H1 (cell line): ENCODE data around the gene MSANTD2. TPM values are rescaled to one million over a fixed set of nuclear protein-coding genes. Genes with fewer than 3 reads are reported as not detected.

Experiments used
- CTCF ChIA-PET: fragments of 300-600 bp; sonication (Branson Sonifier 250); formaldehyde crosslinking; loops from one replicate; lab custom pipeline; 2021; ENCODE audit not compliant: partially characterized antibody; lab: Charles Lee
- POLR2A ChIA-PET: fragments of 300-600 bp; sonication (Branson Sonifier 250); formaldehyde crosslinking; loops from one replicate; lab custom pipeline; 2021; ENCODE audit warnings: inconsistent platforms; ENCODE audit not compliant: partially characterized antibody; lab: Charles Lee
- DNase-seq, 2 experiments: peaks; one replicate each; pipeline versions ENCODE4 v3.0.0 to v3.0.0-alpha.2; 2010 to 2022; ENCODE audit warnings: low spot score in 2 of 2, low read depth in 1 of 2, mixed read lengths in 1 of 2
- FAIRE-seq: peaks from 2 replicates; lab custom pipeline; 2011; peaks lifted over from hg19 to GRCh38; lab: Jason Lieb, UNC
- H2AFZ ChIP-seq: 2 replicates; pipeline ENCODE4 v1.8.1; 2012; ENCODE audit warnings: low read length, inconsistent platforms
- H2AK5ac ChIP-seq: 2 replicates; pipeline ENCODE4 v1.6.1; 2013; ENCODE audit warnings: low read depth, low read length
- H2BK120ac ChIP-seq: replicated peaks from 2 replicates; pipeline ENCODE3; 2013; ENCODE audit warnings: low read depth, low read length, inconsistent platforms
- H2BK12ac ChIP-seq: 2 replicates; pipeline ENCODE4 v1.6.1; 2013; ENCODE audit warnings: low read depth, low read length
- H2BK15ac ChIP-seq: 2 replicates; pipeline ENCODE4 v1.6.1; 2013; ENCODE audit warnings: low read length
- H2BK20ac ChIP-seq: 2 replicates; pipeline ENCODE4 v1.6.1; 2013; ENCODE audit warnings: low read length
- H2BK5ac ChIP-seq: 2 replicates; pipeline ENCODE4 v1.6.1; 2013; ENCODE audit warnings: low read depth, low read length
- H3K14ac ChIP-seq: 2 replicates; pipeline ENCODE4 v1.6.1; 2013; ENCODE audit warnings: inconsistent platforms; ENCODE audit not compliant: insufficient read length
- H3K18ac ChIP-seq: 2 replicates; pipeline ENCODE4 v1.6.1; 2013; ENCODE audit warnings: low read length; ENCODE audit errors: extremely low read depth
- H3K23ac ChIP-seq: 2 replicates; pipeline ENCODE4 v1.6.1; 2013; ENCODE audit warnings: inconsistent platforms; ENCODE audit not compliant: insufficient read length
- H3K23me2 ChIP-seq: 2 replicates; pipeline ENCODE4 v1.6.1; 2013; ENCODE audit warnings: low read depth, low read length
- H3K27ac ChIP-seq: 2 replicates; pipeline ENCODE4 v1.6.1; 2011; ENCODE audit warnings: low read depth, low read length, inconsistent platforms
- H3K27me3 ChIP-seq, 4 experiments: replicated peaks in 1 of 4; 1 replicate in 1 of 4; 2 replicates in 3 of 4; pipeline versions ENCODE4 v1.6.1 to v1.8.1; 2011 to 2013; ENCODE audit warnings: low read length in 3 of 4, mild to moderate bottlenecking in 3 of 4, inconsistent platforms in 2 of 4, mixed read lengths in 2 of 4, moderate library complexity in 1 of 4; ENCODE audit not compliant: control insufficient read depth in 3 of 4, insufficient read depth in 3 of 4; ENCODE audit errors: extremely low read depth in 1 of 4
- H3K36me3 ChIP-seq, 4 experiments: 2 replicates each; pipeline versions ENCODE4 v1.6.1 to v1.8.1; 2011 to 2013; ENCODE audit warnings: mild to moderate bottlenecking in 4 of 4, low read length in 3 of 4, moderate library complexity in 2 of 4, control low read depth in 1 of 4, inconsistent platforms in 1 of 4; ENCODE audit not compliant: insufficient read depth in 4 of 4, control insufficient read depth in 2 of 4
- H3K4ac ChIP-seq: replicated peaks from 2 replicates; pipeline ENCODE3; 2013; ENCODE audit warnings: low read length, low read depth, mixed read lengths, inconsistent platforms; ENCODE audit not compliant: insufficient read length
- H3K4me1 ChIP-seq, 4 experiments: replicated peaks in 1 of 4; 1 replicate in 1 of 4; 2 replicates in 3 of 4; pipeline versions ENCODE4 v1.6.1 to v1.8.1; 2011 to 2013; ENCODE audit warnings: low read length in 3 of 4, inconsistent platforms in 2 of 4, mixed read lengths in 1 of 4; ENCODE audit not compliant: insufficient read depth in 4 of 4, control insufficient read depth in 3 of 4
- H3K4me2 ChIP-seq, 2 experiments: 2 replicates each; pipeline versions ENCODE4 v1.6.1 to v1.8.1; 2011 to 2013; ENCODE audit warnings: low read depth in 2 of 2, low read length in 2 of 2, control low read depth in 1 of 2, inconsistent platforms in 1 of 2, mild to moderate bottlenecking in 1 of 2; ENCODE audit not compliant: insufficient read depth in 1 of 2
- H3K4me3 ChIP-seq, 4 experiments: fragments of 200-600, 300-600 bp in 1 of 4; sonication (generic), shearing (Covaris generic), sonication (Bioruptor Twin) in 1 of 4; 2 replicates each; pipeline versions ENCODE4 v1.5.1 to v1.8.1; 2011 to 2016; ENCODE audit warnings: low read length in 4 of 4, low read depth in 3 of 4, control low read depth in 2 of 4, inconsistent platforms in 2 of 4, mild to moderate bottlenecking in 2 of 4, mixed read lengths in 1 of 4, moderate library complexity in 1 of 4; ENCODE audit not compliant: insufficient read depth in 2 of 4; ENCODE audit errors: extremely low read depth in 1 of 4
- H3K56ac ChIP-seq: replicated peaks from 2 replicates; pipeline ENCODE3; 2013; ENCODE audit warnings: low read depth, mild to moderate bottlenecking, mixed read lengths, low read length, inconsistent platforms; ENCODE audit not compliant: insufficient read length
- H3K79me1 ChIP-seq: 2 replicates; pipeline ENCODE4 v1.6.1; 2013; ENCODE audit warnings: low read depth, low read length, control low read depth
- H3K79me2 ChIP-seq, 2 experiments: 2 replicates each; pipeline versions ENCODE4 v1.6.1 to v1.8.1; 2012 to 2013; ENCODE audit warnings: low read length in 2 of 2, mild to moderate bottlenecking in 2 of 2, inconsistent platforms in 1 of 2; ENCODE audit not compliant: insufficient read depth in 2 of 2, control insufficient read depth in 1 of 2
- H3K9ac ChIP-seq, 4 experiments: replicated peaks in 1 of 4; 1 replicate in 1 of 4; 2 replicates in 3 of 4; pipeline versions ENCODE4 v1.6.1 to v1.8.1; 2011 to 2013; ENCODE audit warnings: low read depth in 3 of 4, low read length in 3 of 4, control low read depth in 2 of 4, mild to moderate bottlenecking in 2 of 4, moderate library complexity in 2 of 4, inconsistent platforms in 1 of 4; ENCODE audit errors: extremely low read depth in 1 of 4
- H3K9me3 ChIP-seq, 2 experiments: 2 replicates each; pipeline versions ENCODE4 v1.6.1 to v1.8.1; 2012 to 2013; ENCODE audit warnings: mild to moderate bottlenecking in 2 of 2, moderate library complexity in 2 of 2, control low read depth in 1 of 2, inconsistent platforms in 1 of 2, low read depth in 1 of 2, low read length in 1 of 2, mixed read lengths in 1 of 2; ENCODE audit not compliant: insufficient read depth in 2 of 2
- H4K20me1 ChIP-seq, 2 experiments: replicated peaks in 1 of 2; 2 replicates each; pipeline versions ENCODE3 to v1.8.1; 2011 to 2013; ENCODE audit warnings: inconsistent platforms in 2 of 2, low read length in 2 of 2, mild to moderate bottlenecking in 1 of 2; ENCODE audit not compliant: insufficient read depth in 2 of 2, control insufficient read depth in 1 of 2
- H4K5ac ChIP-seq: 2 replicates; pipeline ENCODE4 v1.6.1; 2013; ENCODE audit warnings: low read length, low read depth, mixed read lengths, inconsistent platforms; ENCODE audit not compliant: insufficient read length
- H4K8ac ChIP-seq: 2 replicates; pipeline ENCODE4 v1.8.0; 2013; ENCODE audit warnings: mild to moderate bottlenecking, moderate library complexity, low read length, inconsistent platforms; ENCODE audit not compliant: insufficient read depth; ENCODE audit errors: extremely low read depth
- H4K91ac ChIP-seq: replicated peaks from 2 replicates; pipeline ENCODE3; 2013; ENCODE audit warnings: low read length, mixed read lengths, inconsistent platforms; ENCODE audit not compliant: insufficient read length
- CREB1 ChIP-seq: IDR thresholded peaks from 2 replicates; pipeline ENCODE4 v1.6.1; 2012; ENCODE audit warnings: inconsistent platforms
- CTBP2 ChIP-seq: IDR thresholded peaks from 2 replicates; pipeline ENCODE4 v1.7.0; 2011; ENCODE audit warnings: borderline replicate concordance, mild to moderate bottlenecking, moderate library complexity, mixed read lengths, low read length; ENCODE audit not compliant: insufficient read depth, insufficient read length
- GABPA ChIP-seq: IDR thresholded peaks from 2 replicates; pipeline ENCODE4 v1.6.1; 2011; ENCODE audit warnings: mild to moderate bottlenecking, low read length, moderate library complexity, borderline replicate concordance; ENCODE audit not compliant: insufficient read depth
- JUN ChIP-seq: IDR thresholded peaks from 2 replicates; pipeline ENCODE4 v1.6.1; 2011; ENCODE audit warnings: low read depth, mild to moderate bottlenecking, improper control_type of control experiment, low read length
- KDM4A ChIP-seq: IDR thresholded peaks from one replicate; pipeline ENCODE4 v1.7.1; 2012; ENCODE audit warnings: low read depth, mild to moderate bottlenecking, moderate library complexity, low read length, inconsistent platforms; ENCODE audit not compliant: severe bottlenecking
- NRF1 ChIP-seq: IDR thresholded peaks from 2 replicates; pipeline ENCODE4 v1.6.1; 2011; ENCODE audit warnings: mild to moderate bottlenecking, low read depth, low read length, improper control_type of control experiment
- POLR2A ChIP-seq, 2 experiments: IDR thresholded peaks; 1 replicate in 1 of 2; 2 replicates in 1 of 2; pipeline ENCODE4 v1.6.1; 2011; ENCODE audit warnings: low read depth in 2 of 2, low read length in 2 of 2, mild to moderate bottlenecking in 2 of 2; ENCODE audit errors: control extremely low read depth in 1 of 2
- RBBP5 ChIP-seq: IDR thresholded peaks from 2 replicates; pipeline ENCODE4 v1.7.1; 2012; ENCODE audit warnings: low read depth, mild to moderate bottlenecking, inconsistent platforms, low read length, moderate library complexity, borderline replicate concordance
- RXRA ChIP-seq: IDR thresholded peaks from 2 replicates; pipeline ENCODE4 v1.6.1; 2011; ENCODE audit warnings: low read depth, mild to moderate bottlenecking, low read length, moderate library complexity; ENCODE audit not compliant: insufficient read depth
- SP1 ChIP-seq: IDR thresholded peaks from 2 replicates; pipeline ENCODE4 v1.6.1; 2011; ENCODE audit warnings: low read depth, low read length
- SUZ12 ChIP-seq: fragments of 200-600 bp; sonication (generic); IDR thresholded peaks from 2 replicates; pipeline ENCODE4 v1.6.1; 2012; ENCODE audit warnings: mild to moderate bottlenecking, inconsistent platforms, low read length, moderate library complexity, mixed read lengths
- TAF7 ChIP-seq: optimal IDR thresholded peaks from 2 replicates; pipeline ENCODE3; 2011; ENCODE audit warnings: low read depth, mild to moderate bottlenecking, inconsistent platforms, low read length, moderate library complexity, borderline replicate concordance
- TBP ChIP-seq: IDR thresholded peaks from 2 replicates; pipeline ENCODE4 v1.6.1; 2011; ENCODE audit warnings: low read depth, low read length, improper control_type of control experiment
- WGBS, 2 experiments: shearing (Covaris generic) in 1 of 2; methylation state at CpG; one replicate each; pipeline versions ENCODE4 v1.1.6 to v1.1.7; 2013 to 2015; ENCODE audit warnings: low lambda C conversion rate in 2 of 2, mixed read lengths in 2 of 2, inconsistent platforms in 1 of 2, low coverage in 1 of 2, missing lambda C conversion rate in 1 of 2; ENCODE audit not compliant: insufficient replicate concordance in 2 of 2, insufficient coverage in 1 of 2, insufficient read length in 1 of 2; ENCODE audit errors: extremely low coverage in 1 of 2, missing lambda C conversion rate in 1 of 2; 5-methylcytosine and 5-hydroxymethylcytosine counted together
- polyA plus RNA-seq, 7 experiments: library from polyadenylated mRNA; depleted of rRNA in 3 of 7; stranded (reverse) in 5 of 7; unstranded in 2 of 7; fragments of >200 nt in 5 of 7; fragments of 200-250 nt in 2 of 7; gene quantifications; 1 replicate in 5 of 7; 2 replicates in 1 of 7; 4 replicates in 1 of 7; pipeline versions ENCODE4 v1.2.1 to v1.2.3, GENCODE V29; 2011 to 2013; ENCODE audit warnings: missing spikeins in 2 of 7, mixed read lengths in 2 of 7
- total RNA-seq: library from RNA; stranded (reverse); fragmentation: NEBNext Ultra II Directional; extraction: Animal tissue kit (Norgen Biotek cat#: 25700); gene quantifications from 2 replicates; pipeline ENCODE4 v1.2.1, GENCODE V29; 2021

MSANTD2 gene
- total and polyA plus RNA-seq, 2 of the 8 experiments (the other 6 are each of a cell fraction or from before 2014, with no cell fraction given): 8.2 to 15.9 TPM

DNA sequence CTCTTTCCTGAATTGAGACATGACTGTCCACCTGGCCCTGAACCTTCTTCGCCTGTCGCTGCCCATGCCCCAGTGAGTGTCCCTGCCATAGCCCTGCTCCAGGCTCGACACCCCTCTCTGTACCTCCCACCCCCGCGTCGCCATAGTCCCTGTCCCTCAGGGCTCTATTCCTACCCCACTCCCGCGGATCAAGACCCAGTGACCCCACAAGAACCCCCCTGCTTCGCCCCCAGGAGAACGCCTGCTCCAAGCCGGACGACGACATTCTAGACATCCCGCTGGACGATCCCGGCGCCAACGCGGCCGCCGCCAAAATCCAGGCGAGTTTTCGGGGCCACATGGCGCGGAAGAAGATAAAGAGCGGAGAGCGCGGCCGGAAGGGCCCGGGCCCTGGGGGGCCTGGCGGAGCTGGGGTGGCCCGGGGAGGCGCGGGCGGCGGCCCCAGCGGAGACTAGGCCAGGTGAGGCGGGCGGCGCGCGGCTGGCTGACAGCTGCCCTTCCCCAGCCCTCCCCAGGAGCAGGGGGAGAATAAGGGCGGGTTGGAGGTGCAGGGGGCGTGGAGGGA is 54.9 kb downstream of the MSANTD2 start:
- Histone ChIP-seq H3K79me2 (no peaks in the 10 kb centered on the region), H3K79me1 (no peaks in the 10 kb centered on the region), H3K9ac (no peak overlapping the region), H3K18ac (no peak overlapping the region), H2AFZ (no peak overlapping the region), H3K36me3 (no peaks in the 10 kb centered on the region), H4K91ac (no peak overlapping the region), H3K4me3 (peak overlapping the region; percentile 72 to 83 (median 77); a peak in 7 of 8 replicates), H2BK15ac (no peak overlapping the region), H2BK5ac (no peak overlapping the region), H2AK5ac (no peak overlapping the region), H2BK20ac (no peak overlapping the region), H3K4ac (no peak overlapping the region), H3K27me3 (peaks cover 92 to 99% (median 97%) of the 10 kb centered on the region in 4 experiments), H4K20me1 (peaks cover 16 to 31% of the 10 kb centered on the region in 2 experiments), H2BK12ac (peak overlapping the region; percentile 68; the same call in 1 of the 2 replicates), H3K4me1 (peaks cover 0 to 17% (median 14%) of the 10 kb centered on the region in 4 experiments; a peak in 6 of 7 replicates), H3K4me2 (peak overlapping the region; percentile 83 to 95), H2BK120ac (no peak overlapping the region), H3K56ac (no peak overlapping the region), H4K5ac (no peak overlapping the region), H3K14ac (no peak overlapping the region), H3K23me2 (peaks cover 11% of the 10 kb centered on the region; the same call in 1 of the 2 replicates), H3K9me3 (no peaks in the 10 kb centered on the region), H4K8ac (no peak overlapping the region; the same call in 1 of the 2 replicates), H3K27ac (no peak overlapping the region), H3K23ac (no peak overlapping the region)
- ChIA-PET CTCF (interaction anchor here (0.6 to 28.0 kb wide), 20 partner anchors 6 to 139 kb away, joined by 3 to 382 read pairs (median 6); partner anchors contain the start of genes ESAM, NRGN, SIAE and SPA17), POLR2A (interaction anchor here (0.8 to 2.8 kb wide), 5 partner anchors 10 to 114 kb away, joined by 3 to 13 read pairs (median 3); partner anchors contain the start of genes SIAE and SPA17)
- 3% methylated on average over 39 of the region's 44 CpGs; no CpG with 5 or more reads in 1 of the 2 experiments for WGBS, 2 experiments
- DNase-seq (peak in 1 of 2 experiments; percentile 60), FAIRE-seq (no peak)
- no peak for TF ChIP-seq GABPA
- no peak for TF ChIP-seq POLR2A (IDR thresholded peaks at IDR 0.05; ENCODE audit: control extremely low read depth in 1 of 2, low read depth in 2 of 2, low read length in 2 of 2)
- no peak for TF ChIP-seq RXRA
- no peak for TF ChIP-seq RBBP5
- TF ChIP-seq NRF1: no peak
- TF ChIP-seq SUZ12: peak; percentile 95; the same call in 1 of the 2 replicates
- TF ChIP-seq TAF7: no peak
- TF ChIP-seq JUN: no peak
- TF ChIP-seq SP1: no peak
- TF ChIP-seq TBP: no peak
- no peak for TF ChIP-seq CTBP2
- TF ChIP-seq KDM4A: no peak
- TF ChIP-seq CREB1: no peak
